GM18508 (cell line): Measurements from ENCODE around the gene SYN1.
"Not testable (repeated sequence)": the region's sequence is repeated elsewhere in the genome, so short reads cannot be mapped to it uniquely, and the experiment has no call there.

Experiments
- ATAC-seq: cut with Tn5 transposase; IDR thresholded peaks from one replicate; pipeline ENCODE4 v1.9.1; 2021; ENCODE audit warnings: moderate number of reproducible peaks; ENCODE audit not compliant: insufficient read depth, unreplicated experiment

SYN1 gene

GRCh38 chrX:47603125-47603524, 16.5 kb downstream of the SYN1 start:
- ATAC-seq, result not testable (repeated sequence)

- ATAC-seq, result no peak
Observed at GRCh38 chrX:47597222-47597621, 22.4 kb downstream of the SYN1 start.

- ATAC-seq, result no peak
Observed at GRCh38 chrX:47596256-47596655, 23.4 kb downstream of the SYN1 start.

- no peak for ATAC-seq
Observed at GRCh38 chrX:47595716-47596251, 23.9 kb downstream of the SYN1 start.

- no peak for ATAC-seq
Observed at GRCh38 chrX:47593522-47593921, 26.1 kb downstream of the SYN1 start.

GRCh38 chrX:47590984-47591383, 28.7 kb downstream of the SYN1 start:
- ATAC-seq, result no peak

GRCh38 chrX:47587906-47588735, 31.5 kb downstream of the SYN1 start:
- ATAC-seq, result no peak

- ATAC-seq, result no peak
Observed at GRCh38 chrX:47587091-47587891, 32.4 kb downstream of the SYN1 start.

- ATAC-seq, result no peak
Observed at GRCh38 chrX:47586043-47586787, 33.4 kb downstream of the SYN1 start.

- no peak for ATAC-seq
Observed at GRCh38 chrX:47585273-47585672, 34.4 kb downstream of the SYN1 start.

- no peak for ATAC-seq
Observed at GRCh38 chrX:47584714-47585113, 34.9 kb downstream of the SYN1 start.

- no peak for ATAC-seq
Observed at GRCh38 chrX:47583240-47583861, 36.3 kb downstream of the SYN1 start.

- no peak for ATAC-seq
Observed at GRCh38 chrX:47581731-47582647, 37.7 kb downstream of the SYN1 start, which contains the start of gene TIMP1. Gene TIMP1 (plus strand): TSS chrX:47582436. CDS start chrX:47583416, 980 bp downstream.

GRCh38 chrX:47579537-47579936, 40.1 kb downstream of the SYN1 start:
- ATAC-seq, result no peak

- ATAC-seq, result no peak
Observed at GRCh38 chrX:47578692-47579091, 41.0 kb downstream of the SYN1 start.

- ATAC-seq, result no peak
Observed at GRCh38 chrX:47577901-47578300, 41.8 kb downstream of the SYN1 start.

GRCh38 chrX:47577424-47577823, 42.2 kb downstream of the SYN1 start:
- no peak for ATAC-seq

- ATAC-seq, result no peak
Observed at GRCh38 chrX:47576021-47576898, 43.4 kb downstream of the SYN1 start.
